SK-N-SH (cell line): ENCODE measurements around the gene CADM3. TPM values are rescaled to one million over a fixed set of nuclear protein-coding genes. Genes with fewer than 3 reads are reported as not detected.

Experiments
- CTCF ChIA-PET: fragments of 300-600, 350-600 bp; formaldehyde crosslinking; extraction: SDS; loops from one replicate; lab custom pipeline; 2021; lab: Yijun Ruan, JAX
- POLR2A ChIA-PET: fragments of 350-600 bp; sonication (Branson Sonifier 250); formaldehyde crosslinking; extraction: SDS; loops from one replicate; lab custom pipeline; 2020; ENCODE audit warnings: antibody characterized with exemption, inconsistent platforms; lab: Yijun Ruan, JAX
- DNase-seq: peaks from one replicate; pipeline ENCODE4 v3.0.0; 2012
- H2AFZ ChIP-seq: fragments of 200-600 bp; sonication (generic); 2 replicates; pipeline ENCODE4 v1.8.1; 2016; ENCODE audit warnings: antibody characterized with exemption, mild to moderate bottlenecking, low read depth
- H3F3A ChIP-seq: fragments of 200-600 bp; sonication (generic); replicated peaks from 2 replicates; pipeline ENCODE3; 2016; ENCODE audit warnings: antibody characterized with exemption, mild to moderate bottlenecking; ENCODE audit not compliant: insufficient read depth
- H3K27ac ChIP-seq, 2 experiments: fragments of 200-500 bp in 1 of 2; fragments of 200-600 bp in 1 of 2; sonication (Bioruptor generic) in 1 of 2; sonication (generic), shearing (Covaris generic) in 1 of 2; 2 replicates each; pipeline versions ENCODE4 v1.5.1 to v1.6.1; 2014 to 2016; ENCODE audit warnings: low read depth in 2 of 2, inconsistent platforms in 1 of 2, low read length in 1 of 2, mild to moderate bottlenecking in 1 of 2, mixed read lengths in 1 of 2
- H3K27me3 ChIP-seq: fragments of 200-600 bp; sonication (generic), shearing (Covaris generic); 2 replicates; pipeline ENCODE4 v1.6.1; 2016; ENCODE audit warnings: mixed run types; ENCODE audit not compliant: insufficient read depth
- H3K36me3 ChIP-seq, 2 experiments: fragments of 200-500 bp in 1 of 2; fragments of 200-600 bp in 1 of 2; sonication (Bioruptor generic) in 1 of 2; sonication (generic) in 1 of 2; replicated peaks in 1 of 2; 2 replicates each; pipeline versions ENCODE3 to v1.5.1; 2014 to 2016; ENCODE audit warnings: low read length in 1 of 2, mild to moderate bottlenecking in 1 of 2; ENCODE audit not compliant: insufficient read depth in 2 of 2, control insufficient read depth in 1 of 2
- H3K4me1 ChIP-seq, 2 experiments: fragments of 200-500 bp in 1 of 2; fragments of 200-600 bp in 1 of 2; sonication (Bioruptor generic) in 1 of 2; sonication (generic), shearing (Covaris generic) in 1 of 2; 2 replicates each; pipeline versions ENCODE4 v1.5.1 to v1.6.1; 2014 to 2016; ENCODE audit warnings: low read depth in 1 of 2, low read length in 1 of 2, mixed run types in 1 of 2; ENCODE audit not compliant: insufficient read depth in 2 of 2, control insufficient read depth in 1 of 2
- H3K4me2 ChIP-seq: fragments of 200-600 bp; sonication (generic), shearing (Covaris generic); 2 replicates; pipeline ENCODE4 v1.6.1; 2017; ENCODE audit warnings: mixed run types
- H3K4me3 ChIP-seq, 2 experiments: fragments of 200-500 bp in 1 of 2; fragments of 200-600 bp in 1 of 2; sonication (Bioruptor generic) in 1 of 2; sonication (generic), shearing (Covaris generic) in 1 of 2; 2 replicates each; pipeline versions ENCODE4 v1.5.1 to v1.8.1; 2014 to 2016; ENCODE audit warnings: low read depth in 2 of 2, inconsistent platforms in 1 of 2, low read length in 1 of 2, mild to moderate bottlenecking in 1 of 2, mixed read lengths in 1 of 2, moderate library complexity in 1 of 2
- H3K79me2 ChIP-seq: fragments of 200-600 bp; sonication (generic); 2 replicates; pipeline ENCODE4 v1.8.1; 2017; ENCODE audit warnings: mild to moderate bottlenecking; ENCODE audit not compliant: insufficient read depth
- H3K9ac ChIP-seq: fragments of 200-600 bp; sonication (generic); 2 replicates; pipeline ENCODE4 v1.6.1; 2017; ENCODE audit warnings: mixed run types
- H3K9me2 ChIP-seq: fragments of 200-600 bp; sonication (generic); 2 replicates; pipeline ENCODE4 v1.6.1; 2017; ENCODE audit warnings: mixed run types
- H3K9me3 ChIP-seq: fragments of 200-600 bp; sonication (generic); 2 replicates; pipeline ENCODE4 v1.6.1; 2017; ENCODE audit warnings: mixed run types, mild to moderate bottlenecking, moderate library complexity
- H4K20me1 ChIP-seq: fragments of 200-600 bp; sonication (generic); 2 replicates; pipeline ENCODE4 v1.6.1; 2017; ENCODE audit warnings: mild to moderate bottlenecking, mixed run types; ENCODE audit not compliant: insufficient read depth
- CHD2 ChIP-seq: fragments of 150-350 bp; IDR thresholded peaks from 2 replicates; pipeline ENCODE4 v1.6.1; 2018; ENCODE audit warnings: low read length; ENCODE audit not compliant: partially characterized antibody
- ELF1 ChIP-seq: IDR thresholded peaks from 2 replicates; pipeline ENCODE4 v1.4.0; 2012
- FOXM1 ChIP-seq: IDR thresholded peaks from 2 replicates; pipeline ENCODE4 v1.4.0; 2012; ENCODE audit warnings: low read depth, mild to moderate bottlenecking
- MXI1 ChIP-seq: IDR thresholded peaks from 2 replicates; pipeline ENCODE4 v1.6.1; 2012; ENCODE audit warnings: mild to moderate bottlenecking, low read depth, low read length, improper control_type of control experiment
- RFX5 ChIP-seq: IDR thresholded peaks from 2 replicates; pipeline ENCODE4 v1.6.1; 2012; ENCODE audit warnings: mild to moderate bottlenecking, improper control_type of control experiment, low read length
- WGBS: methylation state at CpG from one replicate; pipeline ENCODE4 v1.1.6; 2017; ENCODE audit warnings: low lambda C conversion rate; 5-methylcytosine and 5-hydroxymethylcytosine counted together
- polyA plus RNA-seq, 3 experiments: library from polyadenylated mRNA; depleted of rRNA; stranded (reverse); fragments of >200 nt; gene quantifications; 2 replicates each; pipeline ENCODE4 v1.2.3, GENCODE V29; 2012
- TF ChIP-seq, protein P1 (sequence below): IDR thresholded peaks from 2 replicates; pipeline ENCODE4; 2012
- TF ChIP-seq, protein P2 (sequence below): fragments of 200-600 bp; sonication (generic); IDR thresholded peaks from 2 replicates; pipeline ENCODE4 v1.6.1; 2017; ENCODE audit warnings: antibody characterized with exemption, mild to moderate bottlenecking, moderate library complexity
- TF ChIP-seq, protein P3 (sequence below): fragments of 150-350 bp; IDR thresholded peaks from 2 replicates; pipeline ENCODE4 v1.6.1; 2016; ENCODE audit warnings: mild to moderate bottlenecking, low read depth, low read length
- TF ChIP-seq, protein P4 (sequence below): IDR thresholded peaks from 2 replicates; pipeline ENCODE4 v1.4.0; 2012; ENCODE audit warnings: low read depth
- TF ChIP-seq, protein P5 (sequence below): fragments of 150-350 bp; IDR thresholded peaks from 2 replicates; pipeline ENCODE4 v1.6.1; 2017; ENCODE audit warnings: antibody characterized with exemption, low read length, low read depth, borderline replicate concordance
- TF ChIP-seq, protein P6 (sequence below): IDR thresholded peaks from 2 replicates; pipeline ENCODE4 v1.4.0; 2012; ENCODE audit warnings: low read depth, borderline replicate concordance
- TF ChIP-seq, protein P7 (sequence below): IDR thresholded peaks from 2 replicates; pipeline ENCODE4 v1.4.0; 2012; ENCODE audit warnings: low read depth, borderline replicate concordance

CADM3 gene
- polyA plus RNA-seq, 1 of the 3 experiments (the other 2 are of a cell fraction), result 0.94 TPM

DNA sequence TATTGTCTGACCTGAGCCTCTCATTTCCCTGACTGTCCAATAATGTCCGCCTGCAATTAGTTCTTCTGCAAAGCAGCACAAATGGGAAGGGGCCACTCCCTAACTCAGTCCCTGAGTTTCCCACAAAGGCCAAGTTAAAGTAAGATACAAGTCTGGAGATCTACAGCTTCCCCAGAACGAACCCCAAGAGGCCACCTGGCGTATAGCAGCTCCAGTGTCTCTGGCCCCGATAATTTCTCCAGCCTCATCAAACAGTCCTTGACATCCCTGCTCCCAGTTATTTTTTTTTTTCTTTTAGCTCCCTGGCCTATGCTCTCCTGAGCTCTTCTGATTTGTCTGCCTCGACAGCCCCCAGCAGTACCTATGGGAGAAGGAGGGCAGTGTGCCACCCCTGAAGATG is 25.1 kb downstream of the CADM3 start:
- POLR2A ChIA-PET, result no interaction called here
- Histone ChIP-seq H3K36me3 (no peaks in the 10 kb centered on the region), H3K4me3 (no peak overlapping the region), H4K20me1 (no peaks in the 10 kb centered on the region), H3K4me1 (peaks cover 0 to 2% of the 10 kb centered on the region in 2 experiments; a peak in 1 of 4 replicates), H3K9me2 (no peaks in the 10 kb centered on the region), H3K9ac (no peak overlapping the region), H3K4me2 (no peak overlapping the region), H3K27me3 (peaks cover 5% of the 10 kb centered on the region; the same call in 1 of the 2 replicates), H3K27ac (no peak overlapping the region), H2AFZ (no peak overlapping the region), H3F3A (no peaks in the 10 kb centered on the region), H3K79me2 (no peaks in the 10 kb centered on the region), H3K9me3 (no peaks in the 10 kb centered on the region)
- WGBS, result 40% methylated on average over 5 of the region's 5 CpGs
- no peak for DNase-seq
- CTCF ChIA-PET, result interaction anchor here (0.7 to 26.8 kb wide), 12 partner anchors 11 to 1259 kb away, joined by 3 to 660 read pairs (median 10); partner anchors contain the start of gene CADM3
- TF ChIP-seq, protein P1, sequence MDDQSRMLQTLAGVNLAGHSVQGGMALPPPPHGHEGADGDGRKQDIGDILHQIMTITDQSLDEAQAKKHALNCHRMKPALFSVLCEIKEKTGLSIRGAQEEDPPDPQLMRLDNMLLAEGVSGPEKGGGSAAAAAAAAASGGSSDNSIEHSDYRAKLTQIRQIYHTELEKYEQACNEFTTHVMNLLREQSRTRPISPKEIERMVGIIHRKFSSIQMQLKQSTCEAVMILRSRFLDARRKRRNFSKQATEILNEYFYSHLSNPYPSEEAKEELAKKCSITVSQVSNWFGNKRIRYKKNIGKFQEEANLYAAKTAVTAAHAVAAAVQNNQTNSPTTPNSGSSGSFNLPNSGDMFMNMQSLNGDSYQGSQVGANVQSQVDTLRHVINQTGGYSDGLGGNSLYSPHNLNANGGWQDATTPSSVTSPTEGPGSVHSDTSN, result no peak
- TF ChIP-seq, protein P2, sequence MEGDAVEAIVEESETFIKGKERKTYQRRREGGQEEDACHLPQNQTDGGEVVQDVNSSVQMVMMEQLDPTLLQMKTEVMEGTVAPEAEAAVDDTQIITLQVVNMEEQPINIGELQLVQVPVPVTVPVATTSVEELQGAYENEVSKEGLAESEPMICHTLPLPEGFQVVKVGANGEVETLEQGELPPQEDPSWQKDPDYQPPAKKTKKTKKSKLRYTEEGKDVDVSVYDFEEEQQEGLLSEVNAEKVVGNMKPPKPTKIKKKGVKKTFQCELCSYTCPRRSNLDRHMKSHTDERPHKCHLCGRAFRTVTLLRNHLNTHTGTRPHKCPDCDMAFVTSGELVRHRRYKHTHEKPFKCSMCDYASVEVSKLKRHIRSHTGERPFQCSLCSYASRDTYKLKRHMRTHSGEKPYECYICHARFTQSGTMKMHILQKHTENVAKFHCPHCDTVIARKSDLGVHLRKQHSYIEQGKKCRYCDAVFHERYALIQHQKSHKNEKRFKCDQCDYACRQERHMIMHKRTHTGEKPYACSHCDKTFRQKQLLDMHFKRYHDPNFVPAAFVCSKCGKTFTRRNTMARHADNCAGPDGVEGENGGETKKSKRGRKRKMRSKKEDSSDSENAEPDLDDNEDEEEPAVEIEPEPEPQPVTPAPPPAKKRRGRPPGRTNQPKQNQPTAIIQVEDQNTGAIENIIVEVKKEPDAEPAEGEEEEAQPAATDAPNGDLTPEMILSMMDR, result peak; percentile 32; the same call in 1 of the 2 replicates

DNA sequence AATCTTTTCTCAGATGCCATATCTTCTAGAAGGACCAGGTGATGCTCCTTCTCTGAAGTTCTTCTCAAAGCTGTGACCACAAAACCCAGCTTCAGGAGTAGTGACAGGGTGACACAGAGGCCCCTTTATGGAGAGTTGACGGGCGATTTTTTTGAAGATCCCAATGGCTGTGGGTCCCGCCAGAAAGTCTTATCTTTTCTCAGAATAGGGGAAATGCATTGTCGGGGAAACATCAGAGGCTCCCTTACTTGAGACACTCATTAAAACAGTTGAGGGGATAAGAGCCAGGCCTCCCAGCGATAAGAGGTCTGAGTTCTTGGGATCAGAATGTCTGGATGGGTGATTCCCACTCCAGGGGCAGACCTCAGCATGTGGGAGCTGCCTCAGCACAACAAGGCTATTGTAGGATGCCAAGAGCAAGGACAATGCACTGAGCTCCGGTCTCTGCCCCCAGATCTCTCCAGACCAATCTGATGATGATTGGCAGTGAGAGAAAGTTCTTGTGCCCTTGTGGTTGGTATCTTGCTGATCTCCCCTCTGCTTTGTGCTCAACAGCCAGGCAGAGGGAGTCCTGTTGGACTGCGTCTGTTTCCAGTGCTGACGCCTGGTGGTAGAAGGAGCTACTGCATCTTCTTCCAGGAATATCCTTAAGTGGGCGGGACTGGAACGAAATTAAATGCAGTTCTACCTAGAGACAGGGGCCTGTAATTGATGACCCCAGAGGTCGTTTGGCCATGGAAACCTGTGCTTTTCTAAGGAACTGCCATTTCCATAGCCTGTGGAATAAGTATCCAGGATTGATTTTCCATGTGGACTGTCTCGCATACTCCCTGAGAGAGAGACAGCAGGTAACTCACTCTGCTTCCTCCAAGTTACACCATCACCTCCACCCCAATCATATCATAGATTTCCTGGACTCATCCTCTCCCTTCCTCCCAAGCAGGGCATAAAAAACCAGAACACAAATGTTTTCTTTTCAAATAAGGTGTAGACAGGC is 26.4 kb downstream of the CADM3 start:
- Histone ChIP-seq H4K20me1 (no peaks in the 10 kb centered on the region), H3F3A (no peaks in the 10 kb centered on the region), H3K4me3 (no peak overlapping the region; a peak in 1 of 4 replicates), H3K27me3 (peaks cover 5% of the 10 kb centered on the region; the same call in 1 of the 2 replicates), H3K36me3 (no peaks in the 10 kb centered on the region), H3K4me1 (peaks cover 0 to 2% of the 10 kb centered on the region in 2 experiments; a peak in 1 of 4 replicates), H3K27ac (no peak overlapping the region), H3K9ac (no peak overlapping the region), H3K9me2 (no peaks in the 10 kb centered on the region), H3K9me3 (no peaks in the 10 kb centered on the region), H2AFZ (no peak overlapping the region), H3K4me2 (no peak overlapping the region), H3K79me2 (no peaks in the 10 kb centered on the region)
- ChIA-PET POLR2A (no interaction called here), CTCF (interaction anchor here (0.9 to 26.8 kb wide), 16 partner anchors 9 to 178 kb away, joined by 3 to 660 read pairs (median 8); partner anchors contain the start of gene CADM3)
- DNase-seq, result peak; percentile 80
- WGBS, result 23% methylated on average over 10 of the region's 12 CpGs
- TF ChIP-seq, protein P3, sequence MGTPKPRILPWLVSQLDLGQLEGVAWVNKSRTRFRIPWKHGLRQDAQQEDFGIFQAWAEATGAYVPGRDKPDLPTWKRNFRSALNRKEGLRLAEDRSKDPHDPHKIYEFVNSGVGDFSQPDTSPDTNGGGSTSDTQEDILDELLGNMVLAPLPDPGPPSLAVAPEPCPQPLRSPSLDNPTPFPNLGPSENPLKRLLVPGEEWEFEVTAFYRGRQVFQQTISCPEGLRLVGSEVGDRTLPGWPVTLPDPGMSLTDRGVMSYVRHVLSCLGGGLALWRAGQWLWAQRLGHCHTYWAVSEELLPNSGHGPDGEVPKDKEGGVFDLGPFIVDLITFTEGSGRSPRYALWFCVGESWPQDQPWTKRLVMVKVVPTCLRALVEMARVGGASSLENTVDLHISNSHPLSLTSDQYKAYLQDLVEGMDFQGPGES, result no peak
- peak; percentile 58; the same call in 1 of the 2 replicates for TF ChIP-seq RFX5
- TF ChIP-seq, protein P4, sequence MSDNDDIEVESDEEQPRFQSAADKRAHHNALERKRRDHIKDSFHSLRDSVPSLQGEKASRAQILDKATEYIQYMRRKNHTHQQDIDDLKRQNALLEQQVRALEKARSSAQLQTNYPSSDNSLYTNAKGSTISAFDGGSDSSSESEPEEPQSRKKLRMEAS, result no peak
- TF ChIP-seq, protein P5, sequence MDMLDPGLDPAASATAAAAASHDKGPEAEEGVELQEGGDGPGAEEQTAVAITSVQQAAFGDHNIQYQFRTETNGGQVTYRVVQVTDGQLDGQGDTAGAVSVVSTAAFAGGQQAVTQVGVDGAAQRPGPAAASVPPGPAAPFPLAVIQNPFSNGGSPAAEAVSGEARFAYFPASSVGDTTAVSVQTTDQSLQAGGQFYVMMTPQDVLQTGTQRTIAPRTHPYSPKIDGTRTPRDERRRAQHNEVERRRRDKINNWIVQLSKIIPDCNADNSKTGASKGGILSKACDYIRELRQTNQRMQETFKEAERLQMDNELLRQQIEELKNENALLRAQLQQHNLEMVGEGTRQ, result no peak
- no peak for TF ChIP-seq CHD2
- TF ChIP-seq, protein P6, sequence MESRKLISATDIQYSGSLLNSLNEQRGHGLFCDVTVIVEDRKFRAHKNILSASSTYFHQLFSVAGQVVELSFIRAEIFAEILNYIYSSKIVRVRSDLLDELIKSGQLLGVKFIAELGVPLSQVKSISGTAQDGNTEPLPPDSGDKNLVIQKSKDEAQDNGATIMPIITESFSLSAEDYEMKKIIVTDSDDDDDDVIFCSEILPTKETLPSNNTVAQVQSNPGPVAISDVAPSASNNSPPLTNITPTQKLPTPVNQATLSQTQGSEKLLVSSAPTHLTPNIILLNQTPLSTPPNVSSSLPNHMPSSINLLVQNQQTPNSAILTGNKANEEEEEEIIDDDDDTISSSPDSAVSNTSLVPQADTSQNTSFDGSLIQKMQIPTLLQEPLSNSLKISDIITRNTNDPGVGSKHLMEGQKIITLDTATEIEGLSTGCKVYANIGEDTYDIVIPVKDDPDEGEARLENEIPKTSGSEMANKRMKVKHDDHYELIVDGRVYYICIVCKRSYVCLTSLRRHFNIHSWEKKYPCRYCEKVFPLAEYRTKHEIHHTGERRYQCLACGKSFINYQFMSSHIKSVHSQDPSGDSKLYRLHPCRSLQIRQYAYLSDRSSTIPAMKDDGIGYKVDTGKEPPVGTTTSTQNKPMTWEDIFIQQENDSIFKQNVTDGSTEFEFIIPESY, result no peak
- TF ChIP-seq MXI1, result no peak
- TF ChIP-seq, protein P2, result peak; percentile 83
- TF ChIP-seq, protein P7, sequence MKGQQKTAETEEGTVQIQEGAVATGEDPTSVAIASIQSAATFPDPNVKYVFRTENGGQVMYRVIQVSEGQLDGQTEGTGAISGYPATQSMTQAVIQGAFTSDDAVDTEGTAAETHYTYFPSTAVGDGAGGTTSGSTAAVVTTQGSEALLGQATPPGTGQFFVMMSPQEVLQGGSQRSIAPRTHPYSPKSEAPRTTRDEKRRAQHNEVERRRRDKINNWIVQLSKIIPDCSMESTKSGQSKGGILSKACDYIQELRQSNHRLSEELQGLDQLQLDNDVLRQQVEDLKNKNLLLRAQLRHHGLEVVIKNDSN, result no peak
- TF ChIP-seq ELF1, result no peak
- no peak for TF ChIP-seq FOXM1
